HepG2 (cell line): Measurements from ENCODE around the gene LYRM9. TPM values are rescaled to one million over a fixed set of nuclear protein-coding genes. Genes with fewer than 3 reads are reported as not detected.

Source experiments
- ATAC-seq: fragments of 200-7000 bp; cut with Tn5 transposase; 3 replicates; pipeline ENCODE4 v1.9.1; 2020; ENCODE audit warnings: mild to moderate bottlenecking, moderate library complexity
- BruUV-seq: library from RNA; stranded (reverse); fragments of 400-500 nt; replicated peaks from 2 replicates; lab custom pipeline; 2021; lab: Mats Ljungman, UMichigan
- CTCF ChIA-PET: fragments of 300-600 bp; formaldehyde crosslinking; extraction: SDS; loops from one replicate; lab custom pipeline; 2021; ENCODE audit warnings: low total read pairs, inconsistent platforms, low intra/inter-chr PET ratio; lab: Yijun Ruan, JAX
- POLR2A ChIA-PET: fragments of 350-600 bp; sonication (Branson Sonifier 250); formaldehyde crosslinking; loops from one replicate; lab custom pipeline; 2020; ENCODE audit warnings: antibody characterized with exemption, inconsistent platforms; lab: Yijun Ruan, JAX
- DNase-seq: peaks from one replicate; pipeline ENCODE4 v3.0.0-alpha.2; 2015; ENCODE audit warnings: low spot score
- FAIRE-seq: peaks from 3 replicates; lab custom pipeline; 2011; peaks lifted over from hg19 to GRCh38; lab: Jason Lieb, UNC
- H2AFZ ChIP-seq: one replicate; pipeline ENCODE4 v1.6.1; 2011; ENCODE audit warnings: low read length, inconsistent platforms
- H3K27ac ChIP-seq: fragments of 300-600 bp; 3 replicates; pipeline ENCODE4 v1.8.0; 2011; ENCODE audit warnings: mixed run types, mild to moderate bottlenecking, mixed read lengths, low read length, inconsistent platforms; ENCODE audit not compliant: insufficient read depth; ENCODE audit errors: extremely low read length
- H3K27me3 ChIP-seq, 2 experiments: fragments of 200-600 bp in 1 of 2; 2 replicates in 1 of 2; 3 replicates in 1 of 2; pipeline versions ENCODE4 v1.6.0 to v1.8.0; 2011; ENCODE audit warnings: low read length in 2 of 2, mild to moderate bottlenecking in 2 of 2, moderate library complexity in 2 of 2, inconsistent platforms in 1 of 2; ENCODE audit not compliant: insufficient read depth in 2 of 2, control insufficient read depth in 1 of 2
- H3K36me3 ChIP-seq, 2 experiments: fragments of 200-600 bp in 1 of 2; replicated peaks in 1 of 2; 2 replicates in 1 of 2; 3 replicates in 1 of 2; pipeline versions ENCODE4 v1.5.1 to v1.8.0; 2011; ENCODE audit warnings: low read length in 2 of 2, inconsistent platforms in 1 of 2; ENCODE audit not compliant: insufficient read depth in 2 of 2, control insufficient read depth in 1 of 2
- H3K4me1 ChIP-seq: 2 replicates; pipeline ENCODE4 v1.5.1; 2012; ENCODE audit warnings: low read length, inconsistent platforms; ENCODE audit not compliant: insufficient read depth
- H3K4me2 ChIP-seq: 2 replicates; pipeline ENCODE4 v1.6.0; 2011; ENCODE audit warnings: low read depth, low read length, inconsistent platforms
- H3K4me3 ChIP-seq, 3 experiments: fragments of 200-600 bp in 1 of 3; sonication (generic), shearing (Covaris generic) in 1 of 3; replicated peaks in 1 of 3; 2 replicates each; pipeline ENCODE4 v1.5.1; 2011 to 2016; ENCODE audit warnings: low read length in 3 of 3, inconsistent platforms in 2 of 3, low read depth in 2 of 3, mild to moderate bottlenecking in 2 of 3, control low read depth in 1 of 3, mixed read lengths in 1 of 3; ENCODE audit not compliant: insufficient read depth in 1 of 3
- H3K79me2 ChIP-seq: one replicate; pipeline ENCODE4 v1.6.1; 2011; ENCODE audit warnings: low read length, inconsistent platforms; ENCODE audit not compliant: insufficient read depth
- H3K9ac ChIP-seq: 2 replicates; pipeline ENCODE4 v1.6.0; 2011; ENCODE audit warnings: mild to moderate bottlenecking, low read depth, low read length, inconsistent platforms; ENCODE audit not compliant: insufficient read depth
- H3K9me3 ChIP-seq: 2 replicates; pipeline ENCODE4 v1.5.1; 2012; ENCODE audit warnings: mild to moderate bottlenecking, low read length
- H4K20me1 ChIP-seq: 2 replicates; pipeline ENCODE4 v1.6.0; 2011; ENCODE audit warnings: inconsistent platforms, mild to moderate bottlenecking, low read length, moderate library complexity; ENCODE audit not compliant: insufficient read depth
- ARNT ChIP-seq: fragments of 450-650 bp; IDR thresholded peaks from 2 replicates; pipeline ENCODE4 v1.6.1; 2017
- NR0B2 ChIP-seq: sonication (generic); formaldehyde crosslinking; IDR thresholded peaks from 2 replicates; pipeline ENCODE4 v1.4.0; 2020; ENCODE audit warnings: mild to moderate bottlenecking, missing genetic modification reagents
- SMC3 ChIP-seq: IDR thresholded peaks from 2 replicates; pipeline ENCODE4 v1.6.1; 2011; ENCODE audit warnings: low read length, improper control_type of control experiment
- SOX5 ChIP-seq: IDR thresholded peaks from 2 replicates; pipeline ENCODE4 v1.6.1; 2016; ENCODE audit warnings: borderline replicate concordance
- ZNF354B ChIP-seq: sonication (generic); formaldehyde crosslinking; IDR thresholded peaks from 2 replicates; pipeline ENCODE4 v1.8.0; 2022; ENCODE audit warnings: mild to moderate bottlenecking, missing genetic modification reagents
- ZNF543 ChIP-seq: sonication (generic); formaldehyde crosslinking; IDR thresholded peaks from 2 replicates; pipeline ENCODE4 v1.4.0; 2020; ENCODE audit warnings: mild to moderate bottlenecking, missing genetic modification reagents
- ZNF615 ChIP-seq: sonication (generic); formaldehyde crosslinking; IDR thresholded peaks from 2 replicates; pipeline ENCODE4 v1.5.0; 2020; ENCODE audit warnings: mild to moderate bottlenecking, missing genetic modification reagents, borderline replicate concordance
- ZNF678 ChIP-seq: sonication (generic); formaldehyde crosslinking; IDR thresholded peaks from 2 replicates; pipeline ENCODE4 v1.4.0; 2020; ENCODE audit warnings: mild to moderate bottlenecking, missing genetic modification reagents
- WGBS: methylation state at CpG from one replicate; pipeline ENCODE4 v1.1.6; 2017; ENCODE audit warnings: low lambda C conversion rate; 5-methylcytosine and 5-hydroxymethylcytosine counted together
- in situ Hi-C: cut with HindIII; loops from 2 replicates; pipeline ENCODE4 v1.10.0; 2017; ENCODE audit warnings: low pct_unique_long_range_greater_than_20kb; ENCODE audit not compliant: extremely low pct_ligation_motif_present
- intact Hi-C: fragments of 100-400 bp; cut with micrococcal nuclease; formaldehyde crosslinking; loops from one replicate; pipeline ENCODE4 v1.10.0; 2022; ENCODE audit not compliant: unreplicated experiment
- polyA plus RNA-seq, 8 experiments: library from polyadenylated mRNA; depleted of rRNA in 3 of 8; stranded (reverse) in 7 of 8; unstranded in 1 of 8; fragments of >200 nt; fragmentation: Illumina TruSeq in 4 of 8; extraction: Trizol in 4 of 8; gene quantifications; 2 replicates each; pipeline versions ENCODE4 v1.2.1 to v1.2.3, GENCODE V29; 2011 to 2016; ENCODE audit warnings: low read depth in 4 of 8, missing spikeins in 1 of 8, mixed read lengths in 1 of 8; ENCODE audit not compliant: insufficient read depth in 1 of 8
- total RNA-seq, 5 experiments: library from RNA; depleted of rRNA; stranded (reverse); fragments of >200 nt; fragmentation: Illumina TruSeq; extraction: Trizol; gene quantifications; 2 replicates each; pipeline ENCODE4 v1.2.3, GENCODE V29; 2016; ENCODE audit warnings: low read depth in 1 of 5
- TF ChIP-seq, protein P1 (sequence below): sonication (generic); formaldehyde crosslinking; IDR thresholded peaks from 2 replicates; pipeline ENCODE4 v1.9.0; 2021; ENCODE audit warnings: missing genetic modification reagents, borderline replicate concordance
- TF ChIP-seq, protein P2 (sequence below): fragments of 450-650 bp; IDR thresholded peaks from 2 replicates; pipeline ENCODE4 v1.6.1; 2017; ENCODE audit warnings: mild to moderate bottlenecking

Gene LYRM9
- total and polyA plus RNA-seq, 2 of the 13 experiments (the other 11 are each of a cell fraction or from before 2014, with no cell fraction given) = 0.24 to 0.66 TPM

GRCh38 chr17:27940503-27941428 lies 47.6 kb upstream of the LYRM9 start:
- Histone ChIP-seq H3K9me3 (no peaks in the 10 kb centered on the region), H3K79me2 (no peaks in the 10 kb centered on the region), H3K4me3 (no peak overlapping the region), H3K36me3 (no peaks in the 10 kb centered on the region), H4K20me1 (no peaks in the 10 kb centered on the region), H2AFZ (no peak overlapping the region), H3K27me3 (no peaks in the 10 kb centered on the region; a peak in 3 of 5 replicates), H3K4me2 (no peak overlapping the region), H3K4me1 (no peaks in the 10 kb centered on the region), H3K9ac (no peak overlapping the region), H3K27ac (no peak overlapping the region)
- ChIA-PET CTCF (no interaction called here), POLR2A (no interaction called here)
- BruUV-seq = no TSS peak
- in situ Hi-C loops (no loop called here), intact Hi-C loops (no loop called here)
- FAIRE-seq = no peak
- no peak for ATAC-seq
- 11% methylated on average over 11 of the region's 13 CpGs for WGBS
- TF ChIP-seq SMC3 (no peak), ZNF543 (CRISPR knock-in tag) (no peak), ZNF678 (CRISPR knock-in tag) (no peak), ARNT (no peak), ZNF615 (CRISPR knock-in tag) (no peak), NR0B2 (no peak), SOX5 (no peak), ZNF354B (no peak)
- TF ChIP-seq, protein P1, sequence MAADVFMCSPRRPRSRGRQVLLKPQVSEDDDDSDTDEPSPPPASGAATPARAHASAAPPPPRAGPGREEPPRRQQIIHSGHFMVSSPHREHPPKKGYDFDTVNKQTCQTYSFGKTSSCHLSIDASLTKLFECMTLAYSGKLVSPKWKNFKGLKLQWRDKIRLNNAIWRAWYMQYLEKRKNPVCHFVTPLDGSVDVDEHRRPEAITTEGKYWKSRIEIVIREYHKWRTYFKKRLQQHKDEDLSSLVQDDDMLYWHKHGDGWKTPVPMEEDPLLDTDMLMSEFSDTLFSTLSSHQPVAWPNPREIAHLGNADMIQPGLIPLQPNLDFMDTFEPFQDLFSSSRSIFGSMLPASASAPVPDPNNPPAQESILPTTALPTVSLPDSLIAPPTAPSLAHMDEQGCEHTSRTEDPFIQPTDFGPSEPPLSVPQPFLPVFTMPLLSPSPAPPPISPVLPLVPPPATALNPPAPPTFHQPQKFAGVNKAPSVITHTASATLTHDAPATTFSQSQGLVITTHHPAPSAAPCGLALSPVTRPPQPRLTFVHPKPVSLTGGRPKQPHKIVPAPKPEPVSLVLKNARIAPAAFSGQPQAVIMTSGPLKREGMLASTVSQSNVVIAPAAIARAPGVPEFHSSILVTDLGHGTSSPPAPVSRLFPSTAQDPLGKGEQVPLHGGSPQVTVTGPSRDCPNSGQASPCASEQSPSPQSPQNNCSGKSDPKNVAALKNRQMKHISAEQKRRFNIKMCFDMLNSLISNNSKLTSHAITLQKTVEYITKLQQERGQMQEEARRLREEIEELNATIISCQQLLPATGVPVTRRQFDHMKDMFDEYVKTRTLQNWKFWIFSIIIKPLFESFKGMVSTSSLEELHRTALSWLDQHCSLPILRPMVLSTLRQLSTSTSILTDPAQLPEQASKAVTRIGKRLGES = no peak
- TF ChIP-seq, protein P2, sequence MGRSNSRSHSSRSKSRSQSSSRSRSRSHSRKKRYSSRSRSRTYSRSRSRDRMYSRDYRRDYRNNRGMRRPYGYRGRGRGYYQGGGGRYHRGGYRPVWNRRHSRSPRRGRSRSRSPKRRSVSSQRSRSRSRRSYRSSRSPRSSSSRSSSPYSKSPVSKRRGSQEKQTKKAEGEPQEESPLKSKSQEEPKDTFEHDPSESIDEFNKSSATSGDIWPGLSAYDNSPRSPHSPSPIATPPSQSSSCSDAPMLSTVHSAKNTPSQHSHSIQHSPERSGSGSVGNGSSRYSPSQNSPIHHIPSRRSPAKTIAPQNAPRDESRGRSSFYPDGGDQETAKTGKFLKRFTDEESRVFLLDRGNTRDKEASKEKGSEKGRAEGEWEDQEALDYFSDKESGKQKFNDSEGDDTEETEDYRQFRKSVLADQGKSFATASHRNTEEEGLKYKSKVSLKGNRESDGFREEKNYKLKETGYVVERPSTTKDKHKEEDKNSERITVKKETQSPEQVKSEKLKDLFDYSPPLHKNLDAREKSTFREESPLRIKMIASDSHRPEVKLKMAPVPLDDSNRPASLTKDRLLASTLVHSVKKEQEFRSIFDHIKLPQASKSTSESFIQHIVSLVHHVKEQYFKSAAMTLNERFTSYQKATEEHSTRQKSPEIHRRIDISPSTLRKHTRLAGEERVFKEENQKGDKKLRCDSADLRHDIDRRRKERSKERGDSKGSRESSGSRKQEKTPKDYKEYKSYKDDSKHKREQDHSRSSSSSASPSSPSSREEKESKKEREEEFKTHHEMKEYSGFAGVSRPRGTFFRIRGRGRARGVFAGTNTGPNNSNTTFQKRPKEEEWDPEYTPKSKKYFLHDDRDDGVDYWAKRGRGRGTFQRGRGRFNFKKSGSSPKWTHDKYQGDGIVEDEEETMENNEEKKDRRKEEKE = no peak
- no peak for DNase-seq
